Liver (tissue), 9 donors: Measurements from ENCODE around the gene POU2AF3. TPM values are rescaled to one million over a fixed set of nuclear protein-coding genes. Genes with fewer than 3 reads are reported as not detected.

ENCODE experiments used
- DNase-seq: peaks from one replicate; pipeline ENCODE4 v3.0.0-alpha.2; 2017; ENCODE audit warnings: low spot score
- H3K27ac ChIP-seq, 2 donors: one replicate each; pipeline ENCODE4 v1.7.0; 2013; ENCODE audit warnings: inconsistent platforms in 2 of 2, low read length in 2 of 2, control low read depth in 1 of 2, low read depth in 1 of 2, mild to moderate bottlenecking in 1 of 2
- H3K27me3 ChIP-seq, 4 donors: one replicate each; pipeline versions ENCODE4 v1.6.1 to v1.7.0; 2013; ENCODE audit warnings: low read length in 3 of 4, inconsistent platforms in 1 of 4, mild to moderate bottlenecking in 1 of 4, moderate library complexity in 1 of 4; ENCODE audit not compliant: control insufficient read depth in 4 of 4, insufficient read depth in 4 of 4
- H3K36me3 ChIP-seq, 4 donors: one replicate each; pipeline versions ENCODE4 v1.6.1 to v1.7.0; 2013; ENCODE audit warnings: low read length in 3 of 4, mild to moderate bottlenecking in 3 of 4, low read depth in 1 of 4, moderate library complexity in 1 of 4; ENCODE audit not compliant: control insufficient read depth in 4 of 4, insufficient read depth in 3 of 4
- H3K4me1 ChIP-seq, 4 donors: one replicate each; pipeline versions ENCODE4 v1.6.1 to v1.7.0; 2013; ENCODE audit warnings: low read length in 3 of 4, mild to moderate bottlenecking in 3 of 4, moderate library complexity in 1 of 4; ENCODE audit not compliant: control insufficient read depth in 4 of 4, insufficient read depth in 4 of 4
- H3K4me3 ChIP-seq, 3 donors: one replicate each; pipeline versions ENCODE4 v1.6.1 to v1.7.0; 2013; ENCODE audit warnings: low read length in 3 of 3, control low read depth in 1 of 3, low read depth in 1 of 3, mild to moderate bottlenecking in 1 of 3
- H3K9ac ChIP-seq, 2 donors: one replicate each; pipeline ENCODE4 v1.7.0; 2013; ENCODE audit warnings: low read length in 2 of 2, mild to moderate bottlenecking in 2 of 2, moderate library complexity in 2 of 2, control low read depth in 1 of 2, low read depth in 1 of 2
- H3K9me3 ChIP-seq, 4 donors: one replicate each; pipeline versions ENCODE4 v1.6.1 to v1.7.0; 2013; ENCODE audit warnings: low read length in 3 of 4; ENCODE audit not compliant: control insufficient read depth in 4 of 4
- EGR1 ChIP-seq, 2 donors: IDR thresholded peaks; 2 replicates each; pipeline ENCODE4 v1.6.1; 2016 to 2018; ENCODE audit warnings: antibody characterized with exemption in 2 of 2, low read depth in 2 of 2
- FOXA1 ChIP-seq: IDR thresholded peaks from 2 replicates; pipeline ENCODE4 v1.6.1; 2016; ENCODE audit warnings: antibody characterized with exemption
- FOXA2 ChIP-seq: IDR thresholded peaks from 2 replicates; pipeline ENCODE4 v1.6.1; 2016; ENCODE audit warnings: antibody characterized with exemption
- GABPA ChIP-seq, 2 donors: IDR thresholded peaks in 1 of 2; conservative IDR thresholded peaks in 1 of 2; 2 replicates each; pipeline ENCODE4 v1.6.1; 2016; ENCODE audit warnings: antibody characterized with exemption in 2 of 2, mild to moderate bottlenecking in 1 of 2, moderate library complexity in 1 of 2
- HNF4G ChIP-seq: IDR thresholded peaks from 2 replicates; pipeline ENCODE4 v1.6.1; 2016; ENCODE audit warnings: antibody characterized with exemption
- JUND ChIP-seq, 2 donors: IDR thresholded peaks; 2 replicates each; pipeline ENCODE4 v1.6.1; 2016; ENCODE audit warnings: antibody characterized with exemption in 2 of 2
- NR2F2 ChIP-seq: IDR thresholded peaks from 2 replicates; pipeline ENCODE4 v1.6.1; 2016; ENCODE audit warnings: antibody characterized with exemption
- RAD21 ChIP-seq, 2 donors: IDR thresholded peaks; 2 replicates each; pipeline ENCODE4 v1.6.1; 2016; ENCODE audit warnings: antibody characterized with exemption in 2 of 2, mild to moderate bottlenecking in 2 of 2
- RXRA ChIP-seq, 2 donors: IDR thresholded peaks; 2 replicates each; pipeline ENCODE4 v1.6.1; 2017 to 2018; ENCODE audit warnings: antibody characterized with exemption in 2 of 2, mild to moderate bottlenecking in 1 of 2
- SP1 ChIP-seq: IDR thresholded peaks from 2 replicates; pipeline ENCODE4 v1.6.1; 2018; ENCODE audit warnings: antibody characterized with exemption, mild to moderate bottlenecking
- TAF1 ChIP-seq: conservative IDR thresholded peaks from 2 replicates; pipeline ENCODE4 v1.6.1; 2016; ENCODE audit warnings: antibody characterized with exemption, mild to moderate bottlenecking
- YY1 ChIP-seq: IDR thresholded peaks from 2 replicates; pipeline ENCODE4 v1.6.1; 2016; ENCODE audit warnings: antibody characterized with exemption, mild to moderate bottlenecking
- WGBS: extraction: QIAGEN DNeasy Blood & Tissue Kit; methylation state at CpG from one replicate; pipeline ENCODE4 v1.1.7; 2013; 5-methylcytosine and 5-hydroxymethylcytosine counted together
- polyA plus RNA-seq, 2 donors: library from polyadenylated mRNA; stranded (reverse) in 1 of 2; unstranded in 1 of 2; fragments of 200-250 nt in 1 of 2; fragments of >200 nt in 1 of 2; fragmentation: Nextera tagmentation in 1 of 2; extraction: Ambion mirVana in 1 of 2; gene quantifications; one replicate each; pipeline versions ENCODE4 v1.2.1 to v1.2.3, GENCODE V29; 2013 to 2015
- total RNA-seq, 2 donors: library from RNA; depleted of rRNA; stranded (reverse); fragments of >200 nt; gene quantifications; one replicate each; pipeline ENCODE4 v1.2.3, GENCODE V29; 2014
- TF ChIP-seq, protein P1 (sequence below): IDR thresholded peaks from 2 replicates; pipeline ENCODE4 v1.6.1; 2016; ENCODE audit warnings: antibody characterized with exemption
- TF ChIP-seq, protein P2 (sequence below): IDR thresholded peaks from 2 replicates; pipeline ENCODE4 v1.6.1; 2016; ENCODE audit warnings: antibody characterized with exemption
- TF ChIP-seq, protein P3 (sequence below): fragments of 150-350 bp; IDR thresholded peaks from 2 replicates; pipeline ENCODE4 v1.5.1; 2017; ENCODE audit warnings: improper control_type of control experiment, low read depth, low read length; ENCODE audit not compliant: missing input control
- TF ChIP-seq, protein P4 (sequence below): IDR thresholded peaks from 2 replicates; pipeline ENCODE4 v1.6.1; 2016; ENCODE audit warnings: antibody characterized with exemption
- TF ChIP-seq, protein P5 (sequence below): IDR thresholded peaks from 2 replicates; pipeline ENCODE4 v1.6.1; 2016; ENCODE audit warnings: antibody characterized with exemption, mild to moderate bottlenecking
- donor health status: healthy.
- donor health status: healthy.
- donor health status: healthy.
- donor health status: healthy.
- donor health status: healthy.

The POU2AF3 gene
- total and polyA plus RNA-seq, 4 donors, result 0.17 to 0.68 (median 0.49) TPM

DNA sequence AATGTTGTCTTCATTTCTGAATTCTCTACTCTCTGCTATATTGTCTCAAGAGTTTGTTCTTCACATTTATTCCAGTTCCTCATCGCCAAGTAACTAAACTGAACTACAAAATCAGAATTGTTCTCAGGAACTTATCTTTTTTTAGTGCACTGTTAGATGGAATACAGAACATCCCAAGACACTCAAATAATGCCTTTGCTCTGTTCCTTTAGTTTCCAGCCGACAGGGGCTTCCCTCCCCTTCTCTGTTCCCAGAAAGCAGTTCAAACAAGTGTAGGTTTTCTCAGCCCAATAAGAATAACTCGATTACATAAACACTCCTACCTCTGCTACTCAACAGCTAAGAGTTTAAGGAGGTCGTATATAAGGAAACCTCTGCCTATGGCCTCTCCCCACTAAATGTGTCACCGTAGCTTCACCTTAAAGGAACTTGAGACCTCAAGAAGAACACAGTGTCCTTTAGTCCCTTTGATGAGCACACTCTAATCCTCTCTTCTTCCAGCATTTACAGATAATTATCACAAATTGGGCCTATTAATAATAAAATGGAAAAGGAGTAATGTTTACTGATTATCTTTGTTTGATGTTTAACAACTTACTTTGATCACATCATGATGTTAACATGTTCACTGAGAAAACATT, 6.9 kb downstream of the POU2AF3 start:
- WGBS, result 88% methylated on average over 5 of the region's 5 CpGs
- H3K4me3 ChIP-seq, result no peak overlapping the region

More for the DNA sequence above, 6.9 kb downstream of the POU2AF3 start:
- TF ChIP-seq, protein P1, sequence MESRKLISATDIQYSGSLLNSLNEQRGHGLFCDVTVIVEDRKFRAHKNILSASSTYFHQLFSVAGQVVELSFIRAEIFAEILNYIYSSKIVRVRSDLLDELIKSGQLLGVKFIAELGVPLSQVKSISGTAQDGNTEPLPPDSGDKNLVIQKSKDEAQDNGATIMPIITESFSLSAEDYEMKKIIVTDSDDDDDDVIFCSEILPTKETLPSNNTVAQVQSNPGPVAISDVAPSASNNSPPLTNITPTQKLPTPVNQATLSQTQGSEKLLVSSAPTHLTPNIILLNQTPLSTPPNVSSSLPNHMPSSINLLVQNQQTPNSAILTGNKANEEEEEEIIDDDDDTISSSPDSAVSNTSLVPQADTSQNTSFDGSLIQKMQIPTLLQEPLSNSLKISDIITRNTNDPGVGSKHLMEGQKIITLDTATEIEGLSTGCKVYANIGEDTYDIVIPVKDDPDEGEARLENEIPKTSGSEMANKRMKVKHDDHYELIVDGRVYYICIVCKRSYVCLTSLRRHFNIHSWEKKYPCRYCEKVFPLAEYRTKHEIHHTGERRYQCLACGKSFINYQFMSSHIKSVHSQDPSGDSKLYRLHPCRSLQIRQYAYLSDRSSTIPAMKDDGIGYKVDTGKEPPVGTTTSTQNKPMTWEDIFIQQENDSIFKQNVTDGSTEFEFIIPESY, result no peak
- TF ChIP-seq, protein P2, sequence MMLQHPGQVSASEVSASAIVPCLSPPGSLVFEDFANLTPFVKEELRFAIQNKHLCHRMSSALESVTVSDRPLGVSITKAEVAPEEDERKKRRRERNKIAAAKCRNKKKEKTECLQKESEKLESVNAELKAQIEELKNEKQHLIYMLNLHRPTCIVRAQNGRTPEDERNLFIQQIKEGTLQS, result no peak
- TF ChIP-seq SP1 (no peak), GABPA (IDR thresholded peaks at IDR 0.05 in 1 of 2, conservative IDR thresholded peaks at IDR 0.05 in 1 of 2) (no peak), RXRA (IDR thresholded peaks at IDR 0.05) (no peak), FOXA2 (no peak), EGR1 (IDR thresholded peaks at IDR 0.05; ENCODE audit: low read depth in 2 of 2) (no peak), TAF1 (no peak), NR2F2 (no peak), JUND (IDR thresholded peaks at IDR 0.05) (no peak), FOXA1 (no peak), YY1 (no peak), HNF4G (no peak), RAD21 (IDR thresholded peaks at IDR 0.05) (no peak)
- TF ChIP-seq, protein P3, sequence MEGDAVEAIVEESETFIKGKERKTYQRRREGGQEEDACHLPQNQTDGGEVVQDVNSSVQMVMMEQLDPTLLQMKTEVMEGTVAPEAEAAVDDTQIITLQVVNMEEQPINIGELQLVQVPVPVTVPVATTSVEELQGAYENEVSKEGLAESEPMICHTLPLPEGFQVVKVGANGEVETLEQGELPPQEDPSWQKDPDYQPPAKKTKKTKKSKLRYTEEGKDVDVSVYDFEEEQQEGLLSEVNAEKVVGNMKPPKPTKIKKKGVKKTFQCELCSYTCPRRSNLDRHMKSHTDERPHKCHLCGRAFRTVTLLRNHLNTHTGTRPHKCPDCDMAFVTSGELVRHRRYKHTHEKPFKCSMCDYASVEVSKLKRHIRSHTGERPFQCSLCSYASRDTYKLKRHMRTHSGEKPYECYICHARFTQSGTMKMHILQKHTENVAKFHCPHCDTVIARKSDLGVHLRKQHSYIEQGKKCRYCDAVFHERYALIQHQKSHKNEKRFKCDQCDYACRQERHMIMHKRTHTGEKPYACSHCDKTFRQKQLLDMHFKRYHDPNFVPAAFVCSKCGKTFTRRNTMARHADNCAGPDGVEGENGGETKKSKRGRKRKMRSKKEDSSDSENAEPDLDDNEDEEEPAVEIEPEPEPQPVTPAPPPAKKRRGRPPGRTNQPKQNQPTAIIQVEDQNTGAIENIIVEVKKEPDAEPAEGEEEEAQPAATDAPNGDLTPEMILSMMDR, result no peak
- TF ChIP-seq, protein P4, sequence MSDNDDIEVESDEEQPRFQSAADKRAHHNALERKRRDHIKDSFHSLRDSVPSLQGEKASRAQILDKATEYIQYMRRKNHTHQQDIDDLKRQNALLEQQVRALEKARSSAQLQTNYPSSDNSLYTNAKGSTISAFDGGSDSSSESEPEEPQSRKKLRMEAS, result no peak
- TF ChIP-seq, protein P5, sequence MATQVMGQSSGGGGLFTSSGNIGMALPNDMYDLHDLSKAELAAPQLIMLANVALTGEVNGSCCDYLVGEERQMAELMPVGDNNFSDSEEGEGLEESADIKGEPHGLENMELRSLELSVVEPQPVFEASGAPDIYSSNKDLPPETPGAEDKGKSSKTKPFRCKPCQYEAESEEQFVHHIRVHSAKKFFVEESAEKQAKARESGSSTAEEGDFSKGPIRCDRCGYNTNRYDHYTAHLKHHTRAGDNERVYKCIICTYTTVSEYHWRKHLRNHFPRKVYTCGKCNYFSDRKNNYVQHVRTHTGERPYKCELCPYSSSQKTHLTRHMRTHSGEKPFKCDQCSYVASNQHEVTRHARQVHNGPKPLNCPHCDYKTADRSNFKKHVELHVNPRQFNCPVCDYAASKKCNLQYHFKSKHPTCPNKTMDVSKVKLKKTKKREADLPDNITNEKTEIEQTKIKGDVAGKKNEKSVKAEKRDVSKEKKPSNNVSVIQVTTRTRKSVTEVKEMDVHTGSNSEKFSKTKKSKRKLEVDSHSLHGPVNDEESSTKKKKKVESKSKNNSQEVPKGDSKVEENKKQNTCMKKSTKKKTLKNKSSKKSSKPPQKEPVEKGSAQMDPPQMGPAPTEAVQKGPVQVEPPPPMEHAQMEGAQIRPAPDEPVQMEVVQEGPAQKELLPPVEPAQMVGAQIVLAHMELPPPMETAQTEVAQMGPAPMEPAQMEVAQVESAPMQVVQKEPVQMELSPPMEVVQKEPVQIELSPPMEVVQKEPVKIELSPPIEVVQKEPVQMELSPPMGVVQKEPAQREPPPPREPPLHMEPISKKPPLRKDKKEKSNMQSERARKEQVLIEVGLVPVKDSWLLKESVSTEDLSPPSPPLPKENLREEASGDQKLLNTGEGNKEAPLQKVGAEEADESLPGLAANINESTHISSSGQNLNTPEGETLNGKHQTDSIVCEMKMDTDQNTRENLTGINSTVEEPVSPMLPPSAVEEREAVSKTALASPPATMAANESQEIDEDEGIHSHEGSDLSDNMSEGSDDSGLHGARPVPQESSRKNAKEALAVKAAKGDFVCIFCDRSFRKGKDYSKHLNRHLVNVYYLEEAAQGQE, result no peak
- no peak overlapping the region for H3K9ac ChIP-seq
- no peaks in the 10 kb centered on the region for H3K9me3 ChIP-seq
- no peaks in the 10 kb centered on the region for H3K36me3 ChIP-seq
- H3K27me3 ChIP-seq, result no peaks in the 10 kb centered on the region
- H3K27ac ChIP-seq, result no peak overlapping the region
- no peak for DNase-seq
- H3K4me1 ChIP-seq, result peaks cover 10 to 44% (median 41%) of the 10 kb centered on the region in 4 donors
